ENCODE data around the gene CSRP1.

CSRP1 gene

GRCh38 chr1:201554190-201554600, 47.3 kb upstream of the CSRP1 start:
- H3K27ac ChIP-seq (replicated peaks) = no peak overlapping the region

DNA sequence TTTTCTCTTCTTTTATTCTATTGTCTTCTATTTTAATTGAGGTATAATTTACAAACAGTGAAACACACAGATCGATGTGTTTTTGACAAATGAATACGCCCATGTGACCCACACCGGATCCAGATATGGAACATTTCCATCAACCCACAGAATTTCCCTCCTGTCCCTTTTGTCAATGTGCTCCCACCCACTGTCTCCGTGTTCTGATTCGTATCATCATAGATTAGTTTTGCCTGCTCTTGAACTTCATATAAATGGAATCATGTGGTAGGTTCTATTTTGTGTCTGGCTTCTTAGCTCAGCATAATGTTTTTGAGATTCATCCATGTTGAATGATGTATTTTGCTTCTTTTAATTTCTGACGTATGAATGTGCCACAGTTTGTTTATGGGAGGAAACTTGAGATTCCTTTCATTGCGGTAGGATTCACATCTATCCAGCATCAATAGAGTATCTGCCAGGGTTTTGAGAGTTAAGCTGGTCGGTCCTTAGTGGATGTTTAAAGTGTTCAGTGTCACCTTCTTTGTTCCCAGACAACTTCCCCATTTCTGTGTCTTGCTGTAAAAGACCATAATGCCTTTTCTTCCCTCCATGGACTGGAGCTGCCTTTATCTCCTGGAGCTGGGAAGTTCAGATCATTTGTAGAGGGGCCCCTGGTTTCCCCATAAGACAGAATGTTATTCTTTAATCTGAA, 46.7 kb upstream of the CSRP1 start:
- DNase-seq (ENCODE audit: low read depth in 1 of 2, low spot score in 1 of 2) = no peak
- Histone ChIP-seq H3K27me3 (ENCODE audit: insufficient read depth, poor library complexity, severe bottlenecking) (no peaks in the 10 kb centered on the region), H3K27ac (replicated peaks) (no peak overlapping the region), H3K4me3 (replicated peaks; ENCODE audit: insufficient read depth, low read length) (no peak overlapping the region)
- TF ChIP-seq SPI1 (IDR thresholded peaks at IDR 0.05; ENCODE audit: borderline replicate concordance, low read depth) = no peak
- no peak for TF ChIP-seq POLR2AphosphoS5 (IDR thresholded peaks at IDR 0.05; ENCODE audit: low read depth)
- TF ChIP-seq, protein P1, sequence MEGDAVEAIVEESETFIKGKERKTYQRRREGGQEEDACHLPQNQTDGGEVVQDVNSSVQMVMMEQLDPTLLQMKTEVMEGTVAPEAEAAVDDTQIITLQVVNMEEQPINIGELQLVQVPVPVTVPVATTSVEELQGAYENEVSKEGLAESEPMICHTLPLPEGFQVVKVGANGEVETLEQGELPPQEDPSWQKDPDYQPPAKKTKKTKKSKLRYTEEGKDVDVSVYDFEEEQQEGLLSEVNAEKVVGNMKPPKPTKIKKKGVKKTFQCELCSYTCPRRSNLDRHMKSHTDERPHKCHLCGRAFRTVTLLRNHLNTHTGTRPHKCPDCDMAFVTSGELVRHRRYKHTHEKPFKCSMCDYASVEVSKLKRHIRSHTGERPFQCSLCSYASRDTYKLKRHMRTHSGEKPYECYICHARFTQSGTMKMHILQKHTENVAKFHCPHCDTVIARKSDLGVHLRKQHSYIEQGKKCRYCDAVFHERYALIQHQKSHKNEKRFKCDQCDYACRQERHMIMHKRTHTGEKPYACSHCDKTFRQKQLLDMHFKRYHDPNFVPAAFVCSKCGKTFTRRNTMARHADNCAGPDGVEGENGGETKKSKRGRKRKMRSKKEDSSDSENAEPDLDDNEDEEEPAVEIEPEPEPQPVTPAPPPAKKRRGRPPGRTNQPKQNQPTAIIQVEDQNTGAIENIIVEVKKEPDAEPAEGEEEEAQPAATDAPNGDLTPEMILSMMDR (IDR thresholded peaks at IDR 0.05; ENCODE audit: insufficient read depth, low read length) = no peak
- no peak for TF ChIP-seq GABPA (IDR thresholded peaks at IDR 0.05; ENCODE audit: low read depth)
- TF ChIP-seq, protein P2, sequence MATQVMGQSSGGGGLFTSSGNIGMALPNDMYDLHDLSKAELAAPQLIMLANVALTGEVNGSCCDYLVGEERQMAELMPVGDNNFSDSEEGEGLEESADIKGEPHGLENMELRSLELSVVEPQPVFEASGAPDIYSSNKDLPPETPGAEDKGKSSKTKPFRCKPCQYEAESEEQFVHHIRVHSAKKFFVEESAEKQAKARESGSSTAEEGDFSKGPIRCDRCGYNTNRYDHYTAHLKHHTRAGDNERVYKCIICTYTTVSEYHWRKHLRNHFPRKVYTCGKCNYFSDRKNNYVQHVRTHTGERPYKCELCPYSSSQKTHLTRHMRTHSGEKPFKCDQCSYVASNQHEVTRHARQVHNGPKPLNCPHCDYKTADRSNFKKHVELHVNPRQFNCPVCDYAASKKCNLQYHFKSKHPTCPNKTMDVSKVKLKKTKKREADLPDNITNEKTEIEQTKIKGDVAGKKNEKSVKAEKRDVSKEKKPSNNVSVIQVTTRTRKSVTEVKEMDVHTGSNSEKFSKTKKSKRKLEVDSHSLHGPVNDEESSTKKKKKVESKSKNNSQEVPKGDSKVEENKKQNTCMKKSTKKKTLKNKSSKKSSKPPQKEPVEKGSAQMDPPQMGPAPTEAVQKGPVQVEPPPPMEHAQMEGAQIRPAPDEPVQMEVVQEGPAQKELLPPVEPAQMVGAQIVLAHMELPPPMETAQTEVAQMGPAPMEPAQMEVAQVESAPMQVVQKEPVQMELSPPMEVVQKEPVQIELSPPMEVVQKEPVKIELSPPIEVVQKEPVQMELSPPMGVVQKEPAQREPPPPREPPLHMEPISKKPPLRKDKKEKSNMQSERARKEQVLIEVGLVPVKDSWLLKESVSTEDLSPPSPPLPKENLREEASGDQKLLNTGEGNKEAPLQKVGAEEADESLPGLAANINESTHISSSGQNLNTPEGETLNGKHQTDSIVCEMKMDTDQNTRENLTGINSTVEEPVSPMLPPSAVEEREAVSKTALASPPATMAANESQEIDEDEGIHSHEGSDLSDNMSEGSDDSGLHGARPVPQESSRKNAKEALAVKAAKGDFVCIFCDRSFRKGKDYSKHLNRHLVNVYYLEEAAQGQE (IDR thresholded peaks at IDR 0.05; ENCODE audit: insufficient replicate concordance, low read depth) = no peak

More at GRCh38 chr1:201554190-201554600, 47.3 kb upstream of the CSRP1 start:
- no peak for TF ChIP-seq SPI1 (IDR thresholded peaks at IDR 0.05; ENCODE audit: borderline replicate concordance, low read depth)
- no peak for TF ChIP-seq GABPA (IDR thresholded peaks at IDR 0.05; ENCODE audit: low read depth)
- TF ChIP-seq, protein P2 (IDR thresholded peaks at IDR 0.05; ENCODE audit: insufficient replicate concordance, low read depth) = no peak
- TF ChIP-seq POLR2AphosphoS5 (IDR thresholded peaks at IDR 0.05; ENCODE audit: low read depth) = no peak
- TF ChIP-seq, protein P1 (IDR thresholded peaks at IDR 0.05; ENCODE audit: insufficient read depth, low read length) = no peak
- Histone ChIP-seq H3K4me3 (replicated peaks; ENCODE audit: insufficient read depth, low read length) (no peak overlapping the region), H3K27me3 (ENCODE audit: insufficient read depth, poor library complexity, severe bottlenecking) (no peaks in the 10 kb centered on the region)
- DNase-seq (ENCODE audit: low read depth in 1 of 2, low spot score in 1 of 2) = no peak

GRCh38 chr1:201552941-201553351, 46.0 kb upstream of the CSRP1 start:
- Histone ChIP-seq H3K4me3 (replicated peaks; ENCODE audit: insufficient read depth, low read length) (no peak overlapping the region), H3K27me3 (ENCODE audit: insufficient read depth, poor library complexity, severe bottlenecking) (no peaks in the 10 kb centered on the region), H3K27ac (replicated peaks) (no peak overlapping the region)
- TF ChIP-seq SPI1 (IDR thresholded peaks at IDR 0.05; ENCODE audit: borderline replicate concordance, low read depth) = no peak
- TF ChIP-seq, protein P2 (IDR thresholded peaks at IDR 0.05; ENCODE audit: insufficient replicate concordance, low read depth) = no peak
- no peak for TF ChIP-seq POLR2AphosphoS5 (IDR thresholded peaks at IDR 0.05; ENCODE audit: low read depth)
- TF ChIP-seq, protein P1 (IDR thresholded peaks at IDR 0.05; ENCODE audit: insufficient read depth, low read length) = no peak
- TF ChIP-seq GABPA (IDR thresholded peaks at IDR 0.05; ENCODE audit: low read depth) = no peak
- no peak for DNase-seq (ENCODE audit: low read depth in 1 of 2, low spot score in 1 of 2)

Data from HL-60 (cell line).